A549 (cell line): ENCODE results near the gene BIN1. TPM values are rescaled to one million over a fixed set of nuclear protein-coding genes. Genes with fewer than 3 reads are reported as not detected.

Experiments used
- ATAC-seq, 2 experiments: fragments of 200-7000 bp in 1 of 2; fragments of >200 bp in 1 of 2; cut with Nextera tagmentation in 1 of 2; cut with Tn5 transposase in 1 of 2; 3 replicates each; pipeline versions ENCODE4 v1.8.0 to v1.9.1; 2018 to 2020; ENCODE audit warnings: mild to moderate bottlenecking in 1 of 2, moderate library complexity in 1 of 2
- CTCF ChIA-PET: fragments of 300-600 bp; sonication (Branson Sonifier 250); formaldehyde crosslinking; extraction: SDS; loops from one replicate; lab custom pipeline; 2021; ENCODE audit warnings: antibody characterized with exemption, inconsistent platforms; lab: Yijun Ruan, JAX
- POLR2A ChIA-PET: fragments of 350-600 bp; formaldehyde crosslinking; extraction: SDS; loops from one replicate; lab custom pipeline; 2021; ENCODE audit warnings: antibody characterized with exemption, inconsistent platforms; lab: Yijun Ruan, JAX
- DNase-seq, 2 experiments: peaks; one replicate each; pipeline versions ENCODE4 v3.0.0 to v3.0.0-alpha.2; 2011 to 2016; ENCODE audit warnings: low read depth in 1 of 2, low spot score in 1 of 2
- FAIRE-seq: peaks from 2 replicates; lab custom pipeline; 2011; peaks lifted over from hg19 to GRCh38; lab: Jason Lieb, UNC
- H3K27ac ChIP-seq, 2 experiments: fragments of >200 bp; sonication (Bioruptor Twin); formaldehyde crosslinking; 3 replicates each; pipeline ENCODE4 v1.5.1; 2016 to 2017
- H3K4me1 ChIP-seq: fragments of >200 bp; sonication (Bioruptor Twin); formaldehyde crosslinking; 3 replicates; pipeline ENCODE4 v1.6.1; 2016
- H3K4me2 ChIP-seq: fragments of >200 bp; sonication (Bioruptor Twin); formaldehyde crosslinking; 3 replicates; pipeline ENCODE4 v1.6.1; 2016
- H3K4me3 ChIP-seq: fragments of >200 bp; sonication (Bioruptor Twin); formaldehyde crosslinking; 3 replicates; pipeline ENCODE4 v1.5.1; 2016
- H3K9me3 ChIP-seq: fragments of >200 bp; sonication (Bioruptor Twin); formaldehyde crosslinking; 3 replicates; pipeline ENCODE4 v1.6.1; 2016
- CBX8 ChIP-seq: fragments of 200-600 bp; sonication (generic); IDR thresholded peaks from 2 replicates; pipeline ENCODE4 v1.6.1; 2016
- CEBPB ChIP-seq, 2 experiments: fragments of >200 bp in 1 of 2; sonication (Bioruptor Twin) in 1 of 2; formaldehyde crosslinking in 1 of 2; IDR thresholded peaks; 2 replicates each; pipeline ENCODE4 v1.6.1; 2012 to 2016
- EHF ChIP-seq: fragments of 250-450 bp; sonication (Bioruptor Pico); IDR thresholded peaks from 2 replicates; pipeline ENCODE4 v1.5.0; 2020; ENCODE audit warnings: mild to moderate bottlenecking
- EHMT2 ChIP-seq: fragments of 200-600 bp; sonication (generic); IDR thresholded peaks from 2 replicates; pipeline ENCODE4 v1.6.1; 2016; ENCODE audit warnings: antibody characterized with exemption, low read depth, mild to moderate bottlenecking, moderate library complexity
- EP300 ChIP-seq, 2 experiments: fragments of >200 bp; sonication (Bioruptor Twin); formaldehyde crosslinking; IDR thresholded peaks; 2 replicates in 1 of 2; 3 replicates in 1 of 2; pipeline ENCODE4 v1.6.1; 2016 to 2017
- FOXS1 ChIP-seq: fragments of 250-450 bp; sonication (Bioruptor Pico); IDR thresholded peaks from 2 replicates; pipeline ENCODE4 v1.5.0; 2020; ENCODE audit warnings: mild to moderate bottlenecking, moderate library complexity
- GATA3 ChIP-seq: IDR thresholded peaks from 2 replicates; pipeline ENCODE4 v1.6.1; 2012; ENCODE audit warnings: borderline replicate concordance
- HEYL ChIP-seq: fragments of 250-450 bp; sonication (Bioruptor Pico); IDR thresholded peaks from 2 replicates; pipeline ENCODE4 v1.8.0; 2021; ENCODE audit warnings: mild to moderate bottlenecking, moderate library complexity
- HOXB13 ChIP-seq: fragments of 250-450 bp; sonication (Bioruptor Pico); IDR thresholded peaks from 2 replicates; pipeline ENCODE4 v1.5.0; 2020; ENCODE audit warnings: low read depth, mild to moderate bottlenecking, moderate library complexity
- HOXB5 ChIP-seq: fragments of 250-450 bp; sonication (Bioruptor Pico); IDR thresholded peaks from 2 replicates; pipeline ENCODE4 v1.5.0; 2020; ENCODE audit warnings: mild to moderate bottlenecking, moderate library complexity
- JUN ChIP-seq, 2 experiments: fragments of >200 bp; sonication (Bioruptor Twin); formaldehyde crosslinking; IDR thresholded peaks; 2 replicates in 1 of 2; 3 replicates in 1 of 2; pipeline ENCODE4 v1.6.1; 2016 to 2017
- MYC ChIP-seq: IDR thresholded peaks from 2 replicates; pipeline ENCODE4 v1.6.1; 2012; ENCODE audit warnings: mild to moderate bottlenecking, inconsistent platforms, low read length, improper control_type of control experiment, borderline replicate concordance
- NFE2L2 ChIP-seq: fragments of 150-350 bp; conservative IDR thresholded peaks from 2 replicates; pipeline ENCODE4 v1.6.1; 2014; ENCODE audit warnings: low read length
- NR3C1 ChIP-seq: fragments of >200 bp; sonication (Bioruptor Twin); formaldehyde crosslinking; IDR thresholded peaks from 3 replicates; pipeline ENCODE4 v1.6.1; 2017
- POLR2A ChIP-seq: IDR thresholded peaks from 2 replicates; pipeline ENCODE4 v1.6.1; 2012; ENCODE audit warnings: mild to moderate bottlenecking, low read length
- RFX5 ChIP-seq: fragments of 450-650 bp; IDR thresholded peaks from 2 replicates; pipeline ENCODE4 v1.7.1; 2014; ENCODE audit warnings: antibody characterized with exemption, mild to moderate bottlenecking, moderate library complexity
- RNF2 ChIP-seq: fragments of 200-600 bp; sonication (generic); IDR thresholded peaks from 2 replicates; pipeline ENCODE4 v1.6.1; 2016; ENCODE audit warnings: low read depth, mild to moderate bottlenecking, antibody characterized with exemption, moderate library complexity, borderline replicate concordance
- SREBF2 ChIP-seq: fragments of 450-650 bp; IDR thresholded peaks from 2 replicates; pipeline ENCODE4 v1.6.1; 2014; ENCODE audit warnings: mild to moderate bottlenecking, moderate library complexity
- ZC3H11A ChIP-seq: fragments of 450-650 bp; IDR thresholded peaks from 2 replicates; pipeline ENCODE4 v1.6.1; 2014; ENCODE audit warnings: antibody characterized with exemption, mild to moderate bottlenecking
- ZFP36 ChIP-seq: fragments of 450-650 bp; IDR thresholded peaks from 2 replicates; pipeline ENCODE4 v1.6.1; 2014; ENCODE audit warnings: borderline replicate concordance; ENCODE audit not compliant: partially characterized antibody
- WGBS: methylation state at CpG from one replicate; pipeline ENCODE4 v1.1.6; 2017; ENCODE audit errors: missing lambda C conversion rate; 5-methylcytosine and 5-hydroxymethylcytosine counted together
- polyA plus RNA-seq, 4 experiments: library from polyadenylated mRNA; depleted of rRNA in 3 of 4; stranded (reverse); fragments of >200 nt; fragmentation: RNase III in 1 of 4; extraction: RNeasy Plus Mini Kit Qiagen cat#74134 plus additional on column Dnase treatment in 1 of 4; gene quantifications; 2 replicates in 3 of 4; 3 replicates in 1 of 4; pipeline ENCODE4 v1.2.3, GENCODE V29; 2011 to 2017
- TF ChIP-seq, protein P1 (sequence below): fragments of 250-450 bp; sonication (Bioruptor Pico); IDR thresholded peaks from 2 replicates; pipeline ENCODE4 v1.5.0; 2021; ENCODE audit warnings: mild to moderate bottlenecking, moderate library complexity, borderline replicate concordance
- TF ChIP-seq, protein P2 (sequence below): fragments of >200 bp; sonication (Bioruptor Twin); formaldehyde crosslinking; IDR thresholded peaks from 3 replicates; pipeline ENCODE4 v1.5.1; 2016
- TF ChIP-seq, protein P3 (sequence below): fragments of 450-650 bp; IDR thresholded peaks from 2 replicates; pipeline ENCODE4 v1.6.1; 2014; ENCODE audit warnings: antibody characterized with exemption
- TF ChIP-seq, protein P4 (sequence below): IDR thresholded peaks from 2 replicates; pipeline ENCODE4 v1.6.1; 2012
- TF ChIP-seq, protein P5 (sequence below): fragments of >200 bp; sonication (Bioruptor Twin); formaldehyde crosslinking; IDR thresholded peaks from 2 replicates; pipeline ENCODE4 v1.6.1; 2016
- TF ChIP-seq, protein P6 (sequence below): fragments of 250-450 bp; sonication (Bioruptor Pico); IDR thresholded peaks from 2 replicates; pipeline ENCODE4 v1.5.0; 2020; ENCODE audit warnings: low read depth, mild to moderate bottlenecking, moderate library complexity
- TF ChIP-seq, protein P7 (sequence below): fragments of 200-600 bp; sonication (generic); IDR thresholded peaks from 2 replicates; pipeline ENCODE4 v1.6.1; 2016; ENCODE audit warnings: antibody characterized with exemption, mild to moderate bottlenecking, moderate library complexity

Gene BIN1
- polyA plus RNA-seq, 2 of the 4 experiments (the other 2 are of a cell fraction): 15.5 to 34.1 TPM

DNA sequence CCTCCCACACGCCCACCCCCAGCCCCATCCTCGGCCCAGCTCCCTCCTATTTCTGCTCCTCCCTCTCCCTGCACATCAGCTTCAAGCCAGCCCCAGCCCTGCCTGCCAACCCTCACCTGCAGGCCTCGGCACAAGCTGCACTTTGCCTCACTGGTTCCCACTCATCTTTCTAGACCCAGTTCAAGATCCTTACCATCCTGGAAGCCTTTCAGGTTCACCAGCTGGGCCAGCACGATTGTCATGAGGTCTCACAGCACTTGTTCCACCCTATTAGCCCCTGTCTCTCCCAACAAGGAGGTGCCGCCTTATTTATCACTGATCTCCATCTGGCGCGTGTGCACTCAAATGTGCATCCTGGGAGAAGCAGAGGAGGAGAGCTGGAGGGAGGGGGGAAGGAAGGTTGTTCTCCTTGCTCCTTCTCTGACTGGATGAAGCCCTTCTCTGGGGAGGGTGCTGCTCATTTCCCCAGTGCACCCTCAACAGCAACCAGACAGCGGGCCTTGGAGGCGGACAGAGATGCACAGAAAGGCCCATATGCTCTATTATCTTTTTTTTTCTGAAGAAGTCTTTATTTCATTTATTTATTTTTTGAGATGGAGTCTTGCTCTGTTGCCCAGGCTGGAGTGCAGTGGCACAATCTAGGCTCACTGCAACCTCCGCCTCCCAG, 15.5 kb upstream of the BIN1 start:
- H3K9me3 ChIP-seq: no peaks in the 10 kb centered on the region
- no peak overlapping the region for H3K27ac ChIP-seq
- POLR2A ChIA-PET: no interaction called here
- no peak overlapping the region for H3K4me2 ChIP-seq
- peak; percentile 18 to 42; a peak in 1 of 6 replicates for ATAC-seq
- no peak for TF ChIP-seq EHMT2
- no peak for TF ChIP-seq EP300 (IDR thresholded peaks at IDR 0.05)
- TF ChIP-seq, protein P1, sequence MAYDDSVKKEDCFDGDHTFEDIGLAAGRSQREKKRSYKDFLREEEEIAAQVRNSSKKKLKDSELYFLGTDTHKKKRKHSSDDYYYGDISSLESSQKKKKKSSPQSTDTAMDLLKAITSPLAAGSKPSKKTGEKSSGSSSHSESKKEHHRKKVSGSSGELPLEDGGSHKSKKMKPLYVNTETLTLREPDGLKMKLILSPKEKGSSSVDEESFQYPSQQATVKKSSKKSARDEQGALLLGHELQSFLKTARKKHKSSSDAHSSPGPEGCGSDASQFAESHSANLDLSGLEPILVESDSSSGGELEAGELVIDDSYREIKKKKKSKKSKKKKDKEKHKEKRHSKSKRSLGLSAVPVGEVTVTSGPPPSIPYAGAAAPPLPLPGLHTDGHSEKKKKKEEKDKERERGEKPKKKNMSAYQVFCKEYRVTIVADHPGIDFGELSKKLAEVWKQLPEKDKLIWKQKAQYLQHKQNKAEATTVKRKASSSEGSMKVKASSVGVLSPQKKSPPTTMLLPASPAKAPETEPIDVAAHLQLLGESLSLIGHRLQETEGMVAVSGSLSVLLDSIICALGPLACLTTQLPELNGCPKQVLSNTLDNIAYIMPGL: no peak
- no peak for TF ChIP-seq MYC
- TF ChIP-seq NR3C1: no peak
- no peak for TF ChIP-seq ZFP36
- TF ChIP-seq HOXB13 (CRISPR knock-in tag): no peak
- TF ChIP-seq HOXB5 (CRISPR knock-in tag): no peak
- TF ChIP-seq EHF (CRISPR knock-in tag): no peak
- TF ChIP-seq, protein P2, sequence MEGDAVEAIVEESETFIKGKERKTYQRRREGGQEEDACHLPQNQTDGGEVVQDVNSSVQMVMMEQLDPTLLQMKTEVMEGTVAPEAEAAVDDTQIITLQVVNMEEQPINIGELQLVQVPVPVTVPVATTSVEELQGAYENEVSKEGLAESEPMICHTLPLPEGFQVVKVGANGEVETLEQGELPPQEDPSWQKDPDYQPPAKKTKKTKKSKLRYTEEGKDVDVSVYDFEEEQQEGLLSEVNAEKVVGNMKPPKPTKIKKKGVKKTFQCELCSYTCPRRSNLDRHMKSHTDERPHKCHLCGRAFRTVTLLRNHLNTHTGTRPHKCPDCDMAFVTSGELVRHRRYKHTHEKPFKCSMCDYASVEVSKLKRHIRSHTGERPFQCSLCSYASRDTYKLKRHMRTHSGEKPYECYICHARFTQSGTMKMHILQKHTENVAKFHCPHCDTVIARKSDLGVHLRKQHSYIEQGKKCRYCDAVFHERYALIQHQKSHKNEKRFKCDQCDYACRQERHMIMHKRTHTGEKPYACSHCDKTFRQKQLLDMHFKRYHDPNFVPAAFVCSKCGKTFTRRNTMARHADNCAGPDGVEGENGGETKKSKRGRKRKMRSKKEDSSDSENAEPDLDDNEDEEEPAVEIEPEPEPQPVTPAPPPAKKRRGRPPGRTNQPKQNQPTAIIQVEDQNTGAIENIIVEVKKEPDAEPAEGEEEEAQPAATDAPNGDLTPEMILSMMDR: no peak
- TF ChIP-seq RFX5: no peak
- TF ChIP-seq, protein P3, sequence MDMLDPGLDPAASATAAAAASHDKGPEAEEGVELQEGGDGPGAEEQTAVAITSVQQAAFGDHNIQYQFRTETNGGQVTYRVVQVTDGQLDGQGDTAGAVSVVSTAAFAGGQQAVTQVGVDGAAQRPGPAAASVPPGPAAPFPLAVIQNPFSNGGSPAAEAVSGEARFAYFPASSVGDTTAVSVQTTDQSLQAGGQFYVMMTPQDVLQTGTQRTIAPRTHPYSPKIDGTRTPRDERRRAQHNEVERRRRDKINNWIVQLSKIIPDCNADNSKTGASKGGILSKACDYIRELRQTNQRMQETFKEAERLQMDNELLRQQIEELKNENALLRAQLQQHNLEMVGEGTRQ: no peak
- TF ChIP-seq CEBPB (IDR thresholded peaks at IDR 0.05): no peak
- TF ChIP-seq GATA3: no peak
- TF ChIP-seq HEYL (CRISPR knock-in tag): no peak
- TF ChIP-seq FOXS1 (CRISPR knock-in tag): no peak
- TF ChIP-seq SREBF2: no peak
- TF ChIP-seq, protein P4, sequence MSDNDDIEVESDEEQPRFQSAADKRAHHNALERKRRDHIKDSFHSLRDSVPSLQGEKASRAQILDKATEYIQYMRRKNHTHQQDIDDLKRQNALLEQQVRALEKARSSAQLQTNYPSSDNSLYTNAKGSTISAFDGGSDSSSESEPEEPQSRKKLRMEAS: no peak
- CTCF ChIA-PET: interaction anchor here (1.1 to 2.2 kb wide), 4 partner anchors 9 to 55 kb away, joined by 3 to 8 read pairs (median 3); no protein-coding TSS in a partner anchor
- no peak for DNase-seq
- no peak overlapping the region for H3K4me3 ChIP-seq
- WGBS: 72% methylated on average over 10 of the region's 10 CpGs
- FAIRE-seq: no peak
- no peaks in the 10 kb centered on the region for H3K4me1 ChIP-seq

DNA sequence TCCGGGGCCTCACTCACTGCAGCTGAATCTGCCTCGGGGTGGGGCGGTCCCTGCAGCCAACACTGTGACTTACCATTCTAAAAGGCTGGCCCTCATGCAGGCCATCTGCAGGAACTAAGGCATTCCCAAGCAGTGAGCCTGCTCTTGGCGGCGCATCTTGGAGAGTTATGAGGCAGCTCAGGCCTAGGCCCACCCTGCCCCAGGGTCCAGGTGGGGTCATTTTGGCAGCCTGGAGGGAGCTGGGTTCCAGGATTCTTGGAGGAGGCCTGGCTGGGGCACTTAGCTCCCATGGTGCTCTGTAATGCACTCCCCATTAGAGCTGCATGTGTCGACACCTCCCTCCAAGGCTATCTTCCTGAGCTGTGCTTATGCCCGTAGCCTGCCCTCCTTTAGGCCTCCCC, 14.8 kb upstream of the BIN1 start:
- Histone ChIP-seq H3K4me3 (no peak overlapping the region), H3K4me1 (no peaks in the 10 kb centered on the region), H3K9me3 (no peaks in the 10 kb centered on the region), H3K27ac (no peak overlapping the region), H3K4me2 (no peak overlapping the region)
- 85% methylated on average over 5 of the region's 7 CpGs for WGBS
- ChIA-PET POLR2A (no interaction called here), CTCF (interaction anchor here (1.1 to 2.2 kb wide), 3 partner anchors 13 to 54 kb away, joined by 3 to 8 read pairs (median 3); no protein-coding TSS in a partner anchor)
- no peak for FAIRE-seq
- DNase-seq: no peak
- peak; percentile 58 to 63; a peak in 4 of 6 replicates for ATAC-seq
- TF ChIP-seq FOXS1 (CRISPR knock-in tag) (no peak), NFE2L2 (no peak), ZC3H11A (no peak), JUN (IDR thresholded peaks at IDR 0.05) (no peak), RNF2 (no peak), POLR2A (no peak), CBX8 (no peak)
- TF ChIP-seq, protein P5, sequence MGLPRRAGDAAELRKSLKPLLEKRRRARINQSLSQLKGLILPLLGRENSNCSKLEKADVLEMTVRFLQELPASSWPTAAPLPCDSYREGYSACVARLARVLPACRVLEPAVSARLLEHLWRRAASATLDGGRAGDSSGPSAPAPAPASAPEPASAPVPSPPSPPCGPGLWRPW: no peak
- TF ChIP-seq, protein P1: no peak
- TF ChIP-seq, protein P6, sequence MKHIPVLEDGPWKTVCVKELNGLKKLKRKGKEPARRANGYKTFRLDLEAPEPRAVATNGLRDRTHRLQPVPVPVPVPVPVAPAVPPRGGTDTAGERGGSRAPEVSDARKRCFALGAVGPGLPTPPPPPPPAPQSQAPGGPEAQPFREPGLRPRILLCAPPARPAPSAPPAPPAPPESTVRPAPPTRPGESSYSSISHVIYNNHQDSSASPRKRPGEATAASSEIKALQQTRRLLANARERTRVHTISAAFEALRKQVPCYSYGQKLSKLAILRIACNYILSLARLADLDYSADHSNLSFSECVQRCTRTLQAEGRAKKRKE (CRISPR knock-in tag): no peak
- TF ChIP-seq, protein P7, sequence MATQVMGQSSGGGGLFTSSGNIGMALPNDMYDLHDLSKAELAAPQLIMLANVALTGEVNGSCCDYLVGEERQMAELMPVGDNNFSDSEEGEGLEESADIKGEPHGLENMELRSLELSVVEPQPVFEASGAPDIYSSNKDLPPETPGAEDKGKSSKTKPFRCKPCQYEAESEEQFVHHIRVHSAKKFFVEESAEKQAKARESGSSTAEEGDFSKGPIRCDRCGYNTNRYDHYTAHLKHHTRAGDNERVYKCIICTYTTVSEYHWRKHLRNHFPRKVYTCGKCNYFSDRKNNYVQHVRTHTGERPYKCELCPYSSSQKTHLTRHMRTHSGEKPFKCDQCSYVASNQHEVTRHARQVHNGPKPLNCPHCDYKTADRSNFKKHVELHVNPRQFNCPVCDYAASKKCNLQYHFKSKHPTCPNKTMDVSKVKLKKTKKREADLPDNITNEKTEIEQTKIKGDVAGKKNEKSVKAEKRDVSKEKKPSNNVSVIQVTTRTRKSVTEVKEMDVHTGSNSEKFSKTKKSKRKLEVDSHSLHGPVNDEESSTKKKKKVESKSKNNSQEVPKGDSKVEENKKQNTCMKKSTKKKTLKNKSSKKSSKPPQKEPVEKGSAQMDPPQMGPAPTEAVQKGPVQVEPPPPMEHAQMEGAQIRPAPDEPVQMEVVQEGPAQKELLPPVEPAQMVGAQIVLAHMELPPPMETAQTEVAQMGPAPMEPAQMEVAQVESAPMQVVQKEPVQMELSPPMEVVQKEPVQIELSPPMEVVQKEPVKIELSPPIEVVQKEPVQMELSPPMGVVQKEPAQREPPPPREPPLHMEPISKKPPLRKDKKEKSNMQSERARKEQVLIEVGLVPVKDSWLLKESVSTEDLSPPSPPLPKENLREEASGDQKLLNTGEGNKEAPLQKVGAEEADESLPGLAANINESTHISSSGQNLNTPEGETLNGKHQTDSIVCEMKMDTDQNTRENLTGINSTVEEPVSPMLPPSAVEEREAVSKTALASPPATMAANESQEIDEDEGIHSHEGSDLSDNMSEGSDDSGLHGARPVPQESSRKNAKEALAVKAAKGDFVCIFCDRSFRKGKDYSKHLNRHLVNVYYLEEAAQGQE: no peak
